ENCODE measurements around the gene PHF21B.

PHF21B gene

GRCh38 chr22:45006964-45007390 lies 2.8 kb downstream of the PHF21B start:
- Mint-ChIP-seq H3K4me1 (ENCODE audit: low read depth) (peaks cover 5% of the 10 kb centered on the region), H3K4me3 (no peak overlapping the region), H3K36me3 (ENCODE audit: low read depth) (no peaks in the 10 kb centered on the region), H3K27me3 (peaks cover 80% of the 10 kb centered on the region), H3K27ac (no peak overlapping the region), H3K9me3 (no peaks in the 10 kb centered on the region)
- intact Hi-C loops (cut with micrococcal nuclease), result no loop called here

GRCh38 chr22:45006111-45006963 lies 3.5 kb downstream of the PHF21B start:
- no peak overlapping the region for H3K27ac Mint-ChIP-seq
- no peak overlapping the region for H3K4me3 Mint-ChIP-seq
- H3K9me3 Mint-ChIP-seq, result no peaks in the 10 kb centered on the region
- H3K27me3 Mint-ChIP-seq, result peaks cover 74% of the 10 kb centered on the region
- peaks cover 5% of the 10 kb centered on the region for H3K4me1 Mint-ChIP-seq (ENCODE audit: low read depth)
- no peaks in the 10 kb centered on the region for H3K36me3 Mint-ChIP-seq (ENCODE audit: low read depth)
- intact Hi-C loops (cut with micrococcal nuclease), result no loop called here

- H3K27me3 Mint-ChIP-seq, result peaks cover 49% of the 10 kb centered on the region
- no peak overlapping the region for H3K4me3 Mint-ChIP-seq
- H3K27ac Mint-ChIP-seq, result no peak overlapping the region
- H3K9me3 Mint-ChIP-seq, result no peaks in the 10 kb centered on the region
- intact Hi-C loops (cut with micrococcal nuclease), result no loop called here
- H3K4me1 Mint-ChIP-seq (ENCODE audit: low read depth), result no peaks in the 10 kb centered on the region
- H3K36me3 Mint-ChIP-seq (ENCODE audit: low read depth), result no peaks in the 10 kb centered on the region
Observed at GRCh38 chr22:45001653-45002052, 8.2 kb downstream of the PHF21B start.

- Mint-ChIP-seq H3K4me3 (no peak overlapping the region), H3K9me3 (no peaks in the 10 kb centered on the region), H3K4me1 (ENCODE audit: low read depth) (no peaks in the 10 kb centered on the region), H3K27me3 (peaks cover 36% of the 10 kb centered on the region), H3K36me3 (ENCODE audit: low read depth) (no peaks in the 10 kb centered on the region), H3K27ac (no peak overlapping the region)
- intact Hi-C loops (cut with micrococcal nuclease), result no loop called here
Observed at GRCh38 chr22:45000330-45000729, 9.5 kb downstream of the PHF21B start.

GRCh38 chr22:44999687-45000086 lies 10.1 kb downstream of the PHF21B start:
- Mint-ChIP-seq H3K4me1 (ENCODE audit: low read depth) (no peaks in the 10 kb centered on the region), H3K9me3 (no peaks in the 10 kb centered on the region), H3K27ac (no peak overlapping the region), H3K4me3 (no peak overlapping the region), H3K36me3 (ENCODE audit: low read depth) (no peaks in the 10 kb centered on the region), H3K27me3 (peaks cover 29% of the 10 kb centered on the region)
- intact Hi-C loops (cut with micrococcal nuclease), result no loop called here

- Mint-ChIP-seq H3K36me3 (ENCODE audit: low read depth) (no peaks in the 10 kb centered on the region), H3K9me3 (no peaks in the 10 kb centered on the region), H3K27me3 (peaks cover 26% of the 10 kb centered on the region), H3K27ac (no peak overlapping the region), H3K4me1 (ENCODE audit: low read depth) (no peaks in the 10 kb centered on the region), H3K4me3 (no peak overlapping the region)
- intact Hi-C loops (cut with micrococcal nuclease), result no loop called here
Observed at GRCh38 chr22:44999231-44999630, 10.6 kb downstream of the PHF21B start.

GRCh38 chr22:44998296-44998695 lies 11.5 kb downstream of the PHF21B start:
- intact Hi-C loops (cut with micrococcal nuclease), result no loop called here
- Mint-ChIP-seq H3K27ac (no peak overlapping the region), H3K4me3 (no peak overlapping the region), H3K36me3 (ENCODE audit: low read depth) (no peaks in the 10 kb centered on the region), H3K9me3 (no peaks in the 10 kb centered on the region), H3K4me1 (ENCODE audit: low read depth) (no peaks in the 10 kb centered on the region), H3K27me3 (peaks cover 20% of the 10 kb centered on the region)

- Mint-ChIP-seq H3K4me3 (no peak overlapping the region), H3K27me3 (peaks cover 8% of the 10 kb centered on the region), H3K4me1 (ENCODE audit: low read depth) (no peaks in the 10 kb centered on the region), H3K27ac (no peak overlapping the region), H3K9me3 (no peaks in the 10 kb centered on the region), H3K36me3 (ENCODE audit: low read depth) (no peaks in the 10 kb centered on the region)
- intact Hi-C loops (cut with micrococcal nuclease), result no loop called here
Observed at GRCh38 chr22:44997060-44997459, 12.7 kb downstream of the PHF21B start.

GRCh38 chr22:44996648-44997047 lies 13.2 kb downstream of the PHF21B start:
- intact Hi-C loops (cut with micrococcal nuclease), result no loop called here
- Mint-ChIP-seq H3K4me3 (no peak overlapping the region), H3K36me3 (ENCODE audit: low read depth) (no peaks in the 10 kb centered on the region), H3K4me1 (ENCODE audit: low read depth) (no peaks in the 10 kb centered on the region), H3K27me3 (peaks cover 8% of the 10 kb centered on the region), H3K27ac (no peak overlapping the region), H3K9me3 (no peaks in the 10 kb centered on the region)

- intact Hi-C loops (cut with micrococcal nuclease), result no loop called here
- Mint-ChIP-seq H3K27ac (no peak overlapping the region), H3K9me3 (no peaks in the 10 kb centered on the region), H3K27me3 (peaks cover 8% of the 10 kb centered on the region), H3K4me1 (ENCODE audit: low read depth) (no peaks in the 10 kb centered on the region), H3K36me3 (ENCODE audit: low read depth) (no peaks in the 10 kb centered on the region), H3K4me3 (no peak overlapping the region)
Observed at GRCh38 chr22:44996120-44996519, 13.7 kb downstream of the PHF21B start.

GRCh38 chr22:44995715-44996114 lies 14.1 kb downstream of the PHF21B start:
- intact Hi-C loops (cut with micrococcal nuclease), result no loop called here
- no peak overlapping the region for H3K4me3 Mint-ChIP-seq
- no peaks in the 10 kb centered on the region for H3K36me3 Mint-ChIP-seq (ENCODE audit: low read depth)
- H3K9me3 Mint-ChIP-seq, result no peaks in the 10 kb centered on the region
- no peak overlapping the region for H3K27ac Mint-ChIP-seq
- H3K4me1 Mint-ChIP-seq (ENCODE audit: low read depth), result no peaks in the 10 kb centered on the region
- H3K27me3 Mint-ChIP-seq, result peaks cover 6% of the 10 kb centered on the region

GRCh38 chr22:44995105-44995514 lies 14.7 kb downstream of the PHF21B start:
- H3K4me3 Mint-ChIP-seq, result no peak overlapping the region
- intact Hi-C loops (cut with micrococcal nuclease), result no loop called here

GRCh38 chr22:44994399-44995104 lies 15.3 kb downstream of the PHF21B start:
- Mint-ChIP-seq H3K4me3 (no peak overlapping the region), H3K4me1 (ENCODE audit: low read depth) (no peaks in the 10 kb centered on the region), H3K27ac (no peak overlapping the region), H3K36me3 (ENCODE audit: low read depth) (no peaks in the 10 kb centered on the region), H3K9me3 (no peaks in the 10 kb centered on the region), H3K27me3 (peaks cover 6% of the 10 kb centered on the region)
- intact Hi-C loops (cut with micrococcal nuclease), result no loop called here

More at GRCh38 chr22:44995105-44995514, 14.7 kb downstream of the PHF21B start:
- H3K36me3 Mint-ChIP-seq (ENCODE audit: low read depth), result no peaks in the 10 kb centered on the region
- H3K27me3 Mint-ChIP-seq, result peaks cover 6% of the 10 kb centered on the region
- H3K4me1 Mint-ChIP-seq (ENCODE audit: low read depth), result no peaks in the 10 kb centered on the region
- H3K9me3 Mint-ChIP-seq, result no peaks in the 10 kb centered on the region
- no peak overlapping the region for H3K27ac Mint-ChIP-seq

- intact Hi-C loops (cut with micrococcal nuclease), result no loop called here
Observed at GRCh38 chr22:44992166-44992565, 17.6 kb downstream of the PHF21B start.

More at GRCh38 chr22:44992166-44992565, 17.6 kb downstream of the PHF21B start:
- Mint-ChIP-seq H3K4me1 (ENCODE audit: low read depth) (no peaks in the 10 kb centered on the region), H3K27me3 (peaks cover 1% of the 10 kb centered on the region), H3K36me3 (ENCODE audit: low read depth) (no peaks in the 10 kb centered on the region), H3K27ac (no peak overlapping the region), H3K4me3 (no peak overlapping the region), H3K9me3 (no peaks in the 10 kb centered on the region)
